D721Med (cell line): Measurements from ENCODE around the gene MTCL3.
A peak's percentile ranks its signal among the peaks of the same experiment; 100 is the strongest.

Experiments used
- DNase-seq: peaks from one replicate; pipeline ENCODE4 v3.0.0; 2011; ENCODE audit warnings: low spot score; ENCODE audit not compliant: insufficient read length
- FAIRE-seq: peaks from 2 replicates; lab custom pipeline; 2011; peaks lifted over from hg19 to GRCh38; lab: Jason Lieb, UNC
- CTCF ChIP-seq: IDR thresholded peaks from 2 replicates; pipeline ENCODE4 v1.5.1; 2012; ENCODE audit warnings: mild to moderate bottlenecking, control low read depth; ENCODE audit not compliant: insufficient read depth; ENCODE audit errors: missing control alignments

The MTCL3 gene

GRCh38 chr6:127451388-127451787 lies 67.7 kb downstream of the MTCL3 start:
- TF ChIP-seq CTCF: no peak
- no peak for DNase-seq
- peak; percentile 58 for FAIRE-seq

GRCh38 chr6:127447780-127448179 lies 71.4 kb downstream of the MTCL3 start:
- DNase-seq (no peak), FAIRE-seq (peak; percentile 6)
- no peak for TF ChIP-seq CTCF

- FAIRE-seq (no peak), DNase-seq (no peak)
- TF ChIP-seq CTCF: no peak
These were observed 72.8 kb downstream of the MTCL3 start for GRCh38 chr6:127446356-127446755.

GRCh38 chr6:127441881-127442280 lies 77.3 kb downstream of the MTCL3 start:
- FAIRE-seq (peak; percentile 11), DNase-seq (no peak)
- TF ChIP-seq CTCF: no peak

- no peak for FAIRE-seq
- no peak for TF ChIP-seq CTCF
- no peak for DNase-seq
These were observed 79.4 kb downstream of the MTCL3 start for GRCh38 chr6:127439718-127440117.

GRCh38 chr6:127436578-127437110 lies 82.5 kb downstream of the MTCL3 start:
- DNase-seq (no peak), FAIRE-seq (no peak)
- no peak for TF ChIP-seq CTCF

GRCh38 chr6:127435626-127436220 lies 83.4 kb downstream of the MTCL3 start:
- TF ChIP-seq CTCF: no peak
- DNase-seq (no peak), FAIRE-seq (no peak)
